HG02970 (cell line): Measurements from ENCODE around the gene PROK1.

Source experiments
- ATAC-seq: cut with Tn5 transposase; IDR thresholded peaks from one replicate; pipeline ENCODE4 v1.9.1; 2021; ENCODE audit warnings: mild to moderate bottlenecking, moderate library complexity, moderate number of reproducible peaks; ENCODE audit not compliant: unreplicated experiment, low FRiP score

Gene PROK1

DNA sequence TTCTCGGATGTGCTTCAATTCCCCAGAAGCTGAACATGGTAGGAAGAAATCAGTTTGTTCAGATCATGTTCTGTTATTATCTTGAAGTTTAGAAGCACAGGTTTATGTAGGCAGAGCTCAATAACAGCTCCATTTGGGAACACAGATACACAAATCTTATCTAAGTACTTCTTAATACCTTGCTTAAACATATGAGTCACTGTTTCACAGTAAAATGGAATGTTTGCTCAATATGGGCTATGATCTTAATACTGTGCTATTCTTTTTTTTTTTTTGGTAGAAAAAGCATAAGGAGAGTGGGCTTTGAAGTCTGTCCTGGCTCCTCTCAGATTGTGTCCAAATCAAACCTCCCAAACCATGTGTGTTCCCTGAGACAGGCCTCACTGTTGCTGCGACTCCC is 13.4 kb downstream of the PROK1 start:
- no peak for ATAC-seq

DNA sequence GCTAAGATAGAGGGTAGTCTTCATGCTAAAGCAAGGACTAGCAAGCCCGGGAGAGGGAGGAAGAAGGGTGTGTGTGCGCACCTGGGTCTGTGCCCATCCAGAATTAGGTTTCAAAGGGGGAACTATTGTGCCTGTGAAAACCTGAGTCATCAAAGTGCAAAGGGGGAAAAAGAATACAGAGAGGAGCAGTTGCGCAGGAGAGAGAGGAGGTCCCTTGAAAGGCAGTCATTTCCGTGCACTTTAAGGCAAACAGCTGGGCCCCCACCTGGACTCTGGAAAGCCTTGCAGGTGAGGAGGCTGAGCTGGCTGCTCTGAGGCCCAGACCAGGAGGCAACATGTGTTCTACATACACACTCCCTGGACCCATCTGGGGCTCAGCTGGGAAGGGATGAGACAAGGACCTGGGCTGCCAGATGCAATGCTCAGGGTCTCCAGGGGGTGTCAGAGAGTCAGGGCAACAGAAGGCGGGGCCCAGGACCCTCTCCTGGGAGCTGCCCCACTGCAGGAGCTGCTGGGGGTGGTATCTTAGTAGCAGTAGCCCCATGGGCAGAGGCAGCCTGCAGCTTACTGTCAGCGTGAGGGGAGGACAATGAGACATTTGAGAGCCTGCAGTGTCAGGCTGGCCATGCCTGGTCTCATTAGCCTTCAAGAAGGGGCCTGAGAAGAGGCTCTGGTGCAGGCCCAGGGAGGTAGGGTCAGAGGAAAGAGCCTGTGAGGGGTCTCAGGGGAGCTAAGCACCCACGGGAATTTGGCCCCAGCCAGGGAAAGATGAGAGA is 14.3 kb downstream of the PROK1 start:
- no peak for ATAC-seq

DNA sequence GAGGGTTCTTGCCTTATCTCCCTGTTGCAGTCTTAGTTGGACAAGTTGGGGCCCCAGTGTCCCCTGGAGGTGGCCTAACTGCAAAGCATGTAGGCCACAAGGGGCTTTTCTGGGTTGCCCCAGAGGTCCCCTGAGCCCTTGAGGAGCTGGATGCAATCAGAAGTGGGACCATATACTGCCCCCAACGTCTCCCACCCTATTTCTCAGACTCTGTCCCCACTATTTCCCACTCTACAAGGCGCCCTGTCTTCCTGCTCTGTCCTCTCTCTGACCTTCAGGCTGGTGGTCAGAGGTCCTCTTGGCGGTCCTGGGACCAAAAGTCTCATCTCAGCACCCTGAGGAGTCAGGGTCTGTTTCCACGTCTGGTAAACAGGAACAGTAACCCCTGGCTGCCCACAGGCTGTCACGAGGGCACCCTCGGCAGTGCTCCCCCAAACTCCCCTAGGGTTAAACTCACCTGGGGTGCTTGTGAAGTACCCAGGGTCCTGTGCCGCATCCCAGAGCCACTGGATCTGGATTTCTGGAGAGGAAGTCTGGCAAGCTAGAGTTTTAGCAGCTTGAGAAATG is 14.9 kb downstream of the PROK1 start:
- ATAC-seq: no peak

DNA sequence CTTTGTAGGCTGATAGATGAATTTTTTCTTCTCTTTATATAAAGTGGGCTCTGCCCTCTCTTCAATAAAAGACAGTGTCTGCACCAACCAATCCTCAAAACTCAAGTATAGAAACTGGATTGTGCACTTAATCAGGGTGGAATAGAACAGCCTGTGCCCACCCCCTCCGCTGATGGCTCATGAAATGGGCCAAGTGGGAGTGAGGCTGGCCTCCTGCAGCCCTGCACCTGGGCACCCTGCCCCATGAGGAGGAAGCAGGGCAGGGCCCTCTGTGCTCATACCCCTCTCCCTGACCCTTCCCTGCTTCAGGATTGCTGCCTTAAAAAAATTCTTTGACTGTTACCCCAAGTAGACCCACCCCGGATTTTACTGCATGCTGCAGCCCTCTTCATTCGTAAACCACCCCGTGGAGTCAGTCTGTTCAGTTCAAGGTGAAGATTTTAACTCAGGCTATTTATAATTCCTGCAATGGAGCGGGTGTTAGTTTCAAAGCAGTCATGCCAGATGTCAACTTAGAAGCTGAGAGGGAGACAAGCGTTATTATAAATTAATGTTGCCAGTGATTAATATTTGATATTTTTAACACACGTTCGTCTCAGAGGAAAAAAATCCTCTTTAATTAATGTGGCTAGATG is 15.8 kb downstream of the PROK1 start:
- no peak for ATAC-seq

DNA sequence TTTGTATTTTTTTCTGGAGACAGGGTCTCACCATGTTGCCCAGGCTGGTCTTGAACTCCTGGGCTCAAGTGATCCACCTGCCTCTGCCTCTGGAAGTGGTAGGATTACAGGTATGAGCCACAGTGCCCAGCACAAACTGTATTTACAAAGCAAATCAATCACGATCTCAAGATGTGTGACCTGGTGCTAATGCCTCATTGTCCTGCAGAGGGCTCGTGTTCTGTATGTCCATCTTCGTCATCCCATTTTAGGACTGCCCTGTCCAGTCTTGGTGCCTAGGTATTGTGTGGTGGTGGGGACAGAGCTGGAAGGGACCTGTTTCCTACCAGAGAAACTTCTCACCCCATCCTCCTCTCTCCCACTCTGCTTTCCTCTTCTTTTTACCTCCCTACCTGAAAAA is 20.2 kb downstream of the PROK1 start:
- ATAC-seq: no peak

DNA sequence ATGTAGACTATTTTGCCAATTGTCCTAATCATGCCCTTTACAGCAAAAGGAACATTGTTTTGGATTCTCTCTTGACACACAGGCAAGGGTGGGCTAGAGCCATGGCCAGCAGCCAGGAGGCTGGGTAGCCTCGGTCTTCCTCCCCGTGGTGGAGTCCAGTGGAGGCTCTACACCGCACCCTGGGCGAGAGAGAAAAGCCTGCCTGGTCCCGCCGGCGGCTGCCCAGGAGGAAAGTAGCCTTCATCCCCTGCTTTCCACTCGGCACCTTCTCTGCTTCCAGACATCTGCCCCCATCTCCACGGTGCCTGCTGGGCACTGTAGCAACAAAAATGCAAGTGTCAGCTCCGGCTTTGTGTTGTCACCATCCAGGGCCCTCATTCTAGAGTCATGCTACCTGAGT is 21.6 kb downstream of the PROK1 start:
- no peak for ATAC-seq

DNA sequence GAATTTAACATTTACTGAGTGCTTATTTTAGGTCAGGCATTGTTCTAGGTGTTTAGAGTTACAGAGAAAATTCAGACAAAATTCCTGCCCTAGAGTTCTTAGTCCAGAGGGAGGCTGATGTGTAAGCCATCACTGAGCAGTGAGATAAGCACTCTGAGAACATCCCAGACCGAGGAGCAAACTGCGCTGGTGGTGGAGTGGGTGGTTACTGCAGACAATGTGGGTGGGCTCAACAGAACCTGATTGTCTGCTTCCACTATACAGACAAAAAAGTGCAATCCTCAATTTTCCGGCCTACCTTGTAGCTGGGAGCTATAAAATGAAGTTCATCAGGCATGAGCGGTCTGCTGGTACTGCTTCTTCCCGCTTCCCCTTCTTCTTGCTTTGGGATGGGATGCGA is 23.5 kb downstream of the PROK1 start:
- ATAC-seq: no peak

DNA sequence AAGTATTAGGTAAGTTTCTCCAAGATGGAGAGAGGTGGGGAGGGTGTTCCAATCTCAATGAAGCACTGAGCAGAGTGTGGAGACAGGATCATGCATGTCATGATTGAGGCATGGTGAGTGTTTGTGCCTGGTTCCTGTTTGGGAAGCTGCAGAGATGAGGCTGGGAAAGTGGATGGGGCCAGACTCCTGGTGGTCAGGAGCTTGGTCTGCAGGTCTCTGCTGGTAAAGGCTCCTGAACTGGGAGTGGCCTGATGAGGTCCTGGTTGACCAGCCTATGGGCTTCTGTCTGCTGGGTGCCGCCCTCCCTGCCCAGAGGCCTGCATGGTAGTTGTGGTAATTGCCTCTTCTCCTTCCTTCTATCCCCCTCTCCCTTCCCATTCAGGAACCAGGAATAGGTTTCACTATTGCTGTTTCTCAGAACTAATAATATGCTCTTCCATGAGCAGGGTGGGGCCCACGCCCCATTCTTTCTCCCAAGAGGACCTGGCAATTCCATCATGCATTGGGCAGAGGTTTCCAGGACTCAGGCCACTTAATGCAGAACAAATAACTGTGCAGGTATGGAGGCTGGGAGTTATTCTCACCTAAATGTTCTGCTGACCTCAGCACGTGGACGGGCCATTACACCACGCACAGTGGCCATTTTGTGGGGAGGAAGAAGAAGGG is 24.5 kb downstream of the PROK1 start:
- no peak for ATAC-seq

DNA sequence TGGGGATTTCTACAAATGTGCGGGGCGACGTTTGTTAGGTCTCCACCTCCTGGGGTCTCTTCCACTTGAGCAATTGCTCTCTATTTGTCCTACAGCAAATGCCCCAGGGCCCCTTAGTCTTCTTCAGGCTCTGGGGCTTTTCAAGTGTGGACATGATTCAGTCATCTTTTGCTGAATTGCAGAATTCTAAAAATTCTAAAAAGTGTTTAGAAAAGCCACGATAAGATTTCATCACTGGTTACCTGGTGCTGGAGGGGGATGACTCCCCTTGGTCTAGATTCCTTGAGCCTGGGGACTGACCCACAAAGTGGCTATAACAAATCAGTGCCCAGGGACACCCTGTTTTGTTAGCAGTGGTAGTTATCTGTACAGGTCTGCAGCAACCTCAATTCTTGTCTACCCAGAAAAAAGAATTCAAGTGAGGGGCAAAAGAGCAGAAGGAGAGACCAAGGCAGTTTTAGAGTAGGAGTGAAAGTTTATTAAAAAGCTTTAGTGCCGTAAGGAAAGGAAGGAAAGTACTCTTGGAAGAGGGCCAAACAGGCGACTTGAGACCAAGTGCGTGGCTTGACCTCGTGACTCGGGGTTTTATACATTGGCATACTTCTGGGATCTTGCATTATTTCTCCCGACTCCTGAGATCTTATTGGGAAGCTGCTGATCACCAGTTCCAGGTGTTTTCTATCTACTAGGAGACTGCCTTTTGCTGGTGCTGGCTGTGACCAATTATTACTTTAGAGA is 25.2 kb downstream of the PROK1 start:
- ATAC-seq: no peak

DNA sequence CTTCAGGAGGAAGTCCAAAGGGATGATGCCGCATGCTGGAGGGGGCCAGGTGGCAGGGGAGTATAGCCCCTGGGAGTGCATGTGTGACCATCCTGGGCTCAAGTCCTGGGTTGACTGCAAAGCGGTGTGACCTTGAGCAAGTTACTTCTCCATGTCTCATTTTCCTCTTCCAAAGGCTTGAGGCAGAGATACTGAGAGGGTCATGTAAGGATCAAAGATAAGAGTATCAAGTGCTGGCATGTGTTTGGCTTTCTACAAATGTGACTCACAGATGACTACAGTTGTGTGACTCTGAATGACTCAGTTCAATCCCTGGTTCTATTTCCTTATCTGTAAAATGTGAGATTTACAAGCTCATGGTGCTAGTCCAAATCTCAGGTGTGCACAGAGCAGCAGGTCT is 26.1 kb downstream of the PROK1 start:
- ATAC-seq: no peak

DNA sequence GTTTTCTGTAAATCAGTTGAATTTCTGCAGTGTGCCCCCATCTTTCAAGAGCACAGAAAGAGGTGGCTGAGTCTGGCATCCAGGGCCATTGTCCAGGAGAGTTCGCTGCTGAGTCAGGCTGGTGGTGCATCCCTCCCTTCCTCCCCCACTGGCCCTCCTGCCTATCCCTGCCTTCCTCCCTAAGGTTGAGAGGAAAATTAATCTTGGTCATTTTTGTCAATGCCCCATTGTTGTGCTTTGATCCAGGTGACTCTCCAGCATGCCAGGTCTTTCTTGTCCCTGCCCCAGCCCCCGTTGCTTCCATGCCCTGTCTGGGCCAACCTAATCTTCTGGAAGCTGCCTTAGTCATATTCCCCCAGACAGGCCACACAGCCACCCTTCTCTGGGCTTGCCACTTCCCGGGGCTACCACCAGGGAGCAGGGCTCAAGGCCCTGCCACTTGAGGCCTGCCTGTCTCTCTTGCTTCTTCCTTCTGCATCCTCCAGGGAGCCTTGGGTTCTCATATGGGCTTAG is 26.6 kb downstream of the PROK1 start:
- ATAC-seq: no peak

DNA sequence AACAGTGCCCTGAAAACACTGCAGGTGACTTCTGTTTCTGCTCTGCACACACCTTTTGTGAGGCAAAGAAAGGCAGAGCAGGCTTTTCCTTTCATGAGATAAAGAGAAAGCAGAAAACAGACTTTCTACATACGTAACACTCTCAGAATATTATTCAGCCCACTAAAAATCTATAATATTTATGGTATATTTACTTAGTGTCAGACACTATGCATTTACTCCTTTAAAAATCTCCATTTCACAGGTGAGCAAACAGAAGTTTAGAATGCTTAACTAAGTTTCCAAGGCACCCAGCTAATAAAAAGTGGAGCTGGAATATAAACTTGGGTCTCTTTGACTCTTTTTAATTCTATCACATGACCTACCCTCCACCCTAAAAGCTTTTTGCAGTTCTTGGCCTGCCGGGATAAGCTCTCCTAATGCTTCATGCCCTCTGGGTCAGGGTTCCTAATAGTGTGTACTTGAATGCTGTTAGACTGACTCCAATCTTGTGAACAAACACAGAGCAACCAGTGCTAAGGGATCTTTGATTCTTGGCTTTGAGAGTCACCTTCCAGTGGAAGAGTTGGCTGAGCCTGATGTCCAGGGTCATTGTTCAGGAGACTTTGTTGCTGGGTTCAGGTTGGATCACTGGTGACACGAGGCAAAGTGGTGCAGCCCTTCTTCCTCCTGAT is 27.2 kb downstream of the PROK1 start:
- no peak for ATAC-seq

DNA sequence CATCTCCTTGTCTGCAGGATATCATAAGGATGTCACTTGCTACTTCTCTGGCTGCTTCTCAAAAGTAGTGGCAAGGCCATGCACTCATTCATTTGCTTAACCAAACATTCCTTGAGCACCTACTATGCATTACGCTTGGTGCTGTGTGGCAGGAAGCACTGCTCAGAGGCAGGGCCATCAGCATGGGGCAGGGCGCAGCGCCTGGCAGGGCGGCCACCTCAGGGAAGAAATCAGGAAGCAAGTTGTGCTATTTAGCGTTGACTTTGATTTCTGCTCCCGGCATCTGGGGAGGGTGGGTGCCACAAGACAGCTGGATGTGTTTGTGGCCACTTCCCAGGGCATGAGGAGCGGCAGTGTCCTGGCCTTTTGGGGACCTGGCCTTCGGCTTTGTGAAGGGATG is 27.9 kb downstream of the PROK1 start:
- no peak for ATAC-seq

DNA sequence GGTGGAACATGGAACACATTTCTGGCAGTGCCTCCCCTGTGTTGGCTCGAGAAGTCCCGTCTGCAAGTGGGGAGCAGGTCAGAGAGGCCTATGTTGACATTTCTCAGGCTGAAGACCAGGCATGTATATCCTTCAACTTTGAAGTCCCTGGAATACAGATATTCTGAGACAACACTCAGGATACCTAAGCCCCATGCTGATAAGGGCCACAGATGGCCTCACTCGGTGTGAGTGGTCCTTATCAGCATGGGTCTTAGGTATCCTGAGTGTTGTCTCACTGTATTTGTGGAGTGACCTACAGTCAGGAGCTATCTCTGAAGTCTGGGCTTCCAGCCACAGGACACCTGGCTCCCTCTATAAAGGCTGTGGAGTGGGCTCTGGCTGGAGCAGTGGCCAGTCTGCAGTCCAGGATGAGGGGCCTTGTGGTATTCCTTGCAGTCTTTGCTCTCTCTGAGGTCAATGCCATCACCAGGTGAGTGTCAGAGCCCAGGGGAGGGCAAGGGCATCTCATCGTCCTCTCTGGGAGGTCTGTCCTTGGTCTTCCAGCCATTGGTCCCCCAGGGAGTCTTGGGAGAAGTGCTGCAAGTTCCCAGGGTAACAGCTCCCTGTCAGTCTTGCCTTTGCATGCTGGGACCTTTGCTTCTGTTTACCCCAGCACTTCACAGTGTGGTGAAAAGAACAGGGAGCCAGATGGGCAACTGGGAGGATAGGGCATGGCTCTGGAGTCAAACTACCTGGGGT is 29.6 kb downstream of the PROK1 start:
- ATAC-seq: no peak

DNA sequence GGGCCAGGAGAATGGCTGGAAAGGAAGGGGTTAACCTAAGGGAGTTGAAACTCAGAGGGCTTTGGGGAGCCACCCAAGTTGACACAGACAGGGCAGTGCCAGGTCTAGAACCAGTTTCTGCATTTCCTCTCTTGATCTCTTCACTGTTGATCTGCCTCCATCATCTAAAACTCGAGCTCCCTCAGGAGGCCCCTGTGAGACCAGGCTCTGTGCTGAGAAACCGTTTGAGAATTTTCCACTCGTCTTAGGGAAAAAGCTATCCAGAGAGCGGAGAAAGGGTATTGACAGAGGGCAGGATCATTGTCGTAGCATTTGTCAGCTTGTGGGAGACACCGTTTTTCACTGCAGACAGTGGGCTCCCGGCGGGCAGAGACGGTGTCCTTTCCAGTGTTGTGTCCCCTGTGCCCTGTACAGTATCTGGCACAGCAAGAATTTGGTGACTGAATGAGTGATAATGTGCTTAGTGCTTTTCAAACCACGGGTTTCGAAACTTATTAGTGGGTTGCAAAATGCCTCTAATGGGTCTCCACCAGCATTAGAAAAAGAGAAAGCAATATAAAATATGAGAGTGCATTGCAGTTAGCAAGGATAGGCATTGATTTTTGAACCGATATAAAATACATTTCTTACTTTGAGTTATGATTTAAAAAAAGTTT is 31.1 kb downstream of the PROK1 start:
- ATAC-seq: no peak

DNA sequence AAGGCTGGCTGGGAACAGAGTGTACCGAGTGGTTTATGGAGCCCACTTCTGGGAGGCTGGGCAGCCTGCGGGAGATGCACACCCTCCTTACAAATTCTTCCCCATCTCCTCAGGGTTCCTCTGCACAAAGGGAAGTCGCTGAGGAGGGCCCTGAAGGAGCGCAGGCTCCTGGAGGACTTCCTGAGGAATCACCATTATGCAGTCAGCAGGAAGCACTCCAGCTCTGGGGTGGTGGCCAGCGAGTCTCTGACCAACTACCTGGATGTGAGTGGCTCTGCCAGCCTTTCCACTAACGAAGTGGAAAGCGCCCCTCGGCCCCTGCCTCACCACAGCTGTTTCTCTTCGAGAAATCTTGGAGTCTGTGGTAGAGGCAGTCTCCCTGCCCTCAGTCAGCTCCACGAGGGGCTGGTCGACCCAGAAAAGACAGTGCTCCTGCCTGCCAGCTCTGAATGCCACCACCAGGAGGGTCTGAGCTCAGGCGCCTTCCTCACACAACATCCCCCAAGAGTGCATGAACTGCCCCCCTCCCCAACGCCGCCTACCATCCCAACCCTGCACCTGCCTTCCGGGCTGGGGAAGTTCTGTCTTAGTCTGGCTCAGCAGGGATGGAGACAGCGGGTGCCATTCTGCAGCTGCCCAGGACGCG is 31.8 kb downstream of the PROK1 start:
- ATAC-seq: no peak

DNA sequence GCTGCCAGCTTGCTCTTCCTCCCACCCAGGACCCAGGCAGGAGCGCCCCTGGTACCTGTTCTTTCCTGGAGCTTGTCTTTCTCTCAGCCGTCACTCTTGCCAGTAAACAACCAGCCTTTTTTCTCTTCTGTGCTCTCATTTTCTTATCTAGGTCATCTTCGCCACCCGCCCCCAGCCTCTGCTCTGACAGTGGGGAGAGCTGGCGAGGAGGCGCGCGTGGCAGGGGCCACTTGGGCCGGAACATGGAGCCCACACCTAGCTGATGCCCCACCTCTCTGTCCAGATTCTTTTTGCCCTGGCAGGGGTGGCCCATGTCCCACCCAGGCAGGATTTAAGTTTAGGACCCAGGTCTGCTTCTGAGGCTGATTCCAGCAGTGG is 32.3 kb downstream of the PROK1 start:
- ATAC-seq: no peak

DNA sequence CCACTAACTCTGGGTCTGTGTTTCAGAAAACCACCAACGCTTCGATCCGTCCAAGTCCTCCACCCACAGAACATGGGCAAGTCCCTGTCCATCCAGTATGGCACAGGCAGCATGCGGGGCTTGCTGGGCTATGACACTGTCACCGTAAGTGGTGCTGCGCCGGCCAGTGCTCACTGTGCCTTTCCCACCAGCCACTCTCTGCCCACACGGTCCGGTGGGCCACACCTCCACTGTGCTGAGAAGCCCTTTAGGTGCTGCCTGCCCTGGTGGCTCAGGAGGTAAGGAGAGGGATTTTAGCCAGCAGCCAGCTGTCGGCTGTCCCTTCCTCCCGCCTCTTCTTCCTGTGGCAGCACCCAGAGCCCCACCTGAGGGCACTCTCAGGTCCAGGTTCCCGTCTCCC is 33.9 kb downstream of the PROK1 start:
- no peak for ATAC-seq
